D721Med (cell line): Measurements from ENCODE around the gene ANKS3.

ENCODE experiments used
- DNase-seq: peaks from one replicate; pipeline ENCODE4 v3.0.0; 2011; ENCODE audit warnings: low spot score; ENCODE audit not compliant: insufficient read length
- FAIRE-seq: peaks from 2 replicates; lab custom pipeline; 2011; peaks lifted over from hg19 to GRCh38; lab: Jason Lieb, UNC
- TF ChIP-seq, protein P1 (sequence below): IDR thresholded peaks from 2 replicates; pipeline ENCODE4 v1.5.1; 2012; ENCODE audit warnings: mild to moderate bottlenecking, control low read depth; ENCODE audit not compliant: insufficient read depth; ENCODE audit errors: missing control alignments

ANKS3 gene

GRCh38 chr16:4766875-4767628, 33.0 kb upstream of the ANKS3 start, which contains the start of gene ZNF500:
Gene ZNF500 (minus strand): TSS chr16:4767162. CDS start chr16:4765978, 1,184 bp downstream.
- TF ChIP-seq, protein P1, sequence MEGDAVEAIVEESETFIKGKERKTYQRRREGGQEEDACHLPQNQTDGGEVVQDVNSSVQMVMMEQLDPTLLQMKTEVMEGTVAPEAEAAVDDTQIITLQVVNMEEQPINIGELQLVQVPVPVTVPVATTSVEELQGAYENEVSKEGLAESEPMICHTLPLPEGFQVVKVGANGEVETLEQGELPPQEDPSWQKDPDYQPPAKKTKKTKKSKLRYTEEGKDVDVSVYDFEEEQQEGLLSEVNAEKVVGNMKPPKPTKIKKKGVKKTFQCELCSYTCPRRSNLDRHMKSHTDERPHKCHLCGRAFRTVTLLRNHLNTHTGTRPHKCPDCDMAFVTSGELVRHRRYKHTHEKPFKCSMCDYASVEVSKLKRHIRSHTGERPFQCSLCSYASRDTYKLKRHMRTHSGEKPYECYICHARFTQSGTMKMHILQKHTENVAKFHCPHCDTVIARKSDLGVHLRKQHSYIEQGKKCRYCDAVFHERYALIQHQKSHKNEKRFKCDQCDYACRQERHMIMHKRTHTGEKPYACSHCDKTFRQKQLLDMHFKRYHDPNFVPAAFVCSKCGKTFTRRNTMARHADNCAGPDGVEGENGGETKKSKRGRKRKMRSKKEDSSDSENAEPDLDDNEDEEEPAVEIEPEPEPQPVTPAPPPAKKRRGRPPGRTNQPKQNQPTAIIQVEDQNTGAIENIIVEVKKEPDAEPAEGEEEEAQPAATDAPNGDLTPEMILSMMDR = no peak
- FAIRE-seq (no peak), DNase-seq (peak; percentile 86)

- no peak for FAIRE-seq
These were observed 31.7 kb upstream of the ANKS3 start for GRCh38 chr16:4765511-4766474.

DNA sequence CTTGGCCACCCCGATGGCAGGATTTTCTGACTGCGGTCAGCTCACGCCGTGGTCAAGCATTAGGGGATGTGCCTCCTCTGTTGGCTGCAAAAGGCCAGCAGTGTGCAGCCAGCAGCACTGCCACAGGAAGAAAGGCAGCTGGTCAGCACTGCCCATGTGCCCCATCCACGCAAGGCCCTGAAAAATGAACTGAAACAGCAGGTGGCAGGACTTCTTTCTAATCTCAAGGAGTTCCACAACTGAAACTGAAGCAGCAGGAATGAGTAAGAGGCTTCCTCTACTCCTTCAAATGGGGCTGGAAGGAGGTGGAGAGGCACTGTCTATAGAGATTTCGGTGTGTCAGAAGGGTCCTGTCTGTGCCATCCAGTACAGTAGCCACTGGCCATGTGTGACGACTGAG, 29.7 kb upstream of the ANKS3 start:
- FAIRE-seq (no peak), DNase-seq (no peak)
- TF ChIP-seq, protein P1 = no peak

More at GRCh38 chr16:4765511-4766474, 31.7 kb upstream of the ANKS3 start:
- no peak for DNase-seq
- TF ChIP-seq, protein P1 = no peak

DNA sequence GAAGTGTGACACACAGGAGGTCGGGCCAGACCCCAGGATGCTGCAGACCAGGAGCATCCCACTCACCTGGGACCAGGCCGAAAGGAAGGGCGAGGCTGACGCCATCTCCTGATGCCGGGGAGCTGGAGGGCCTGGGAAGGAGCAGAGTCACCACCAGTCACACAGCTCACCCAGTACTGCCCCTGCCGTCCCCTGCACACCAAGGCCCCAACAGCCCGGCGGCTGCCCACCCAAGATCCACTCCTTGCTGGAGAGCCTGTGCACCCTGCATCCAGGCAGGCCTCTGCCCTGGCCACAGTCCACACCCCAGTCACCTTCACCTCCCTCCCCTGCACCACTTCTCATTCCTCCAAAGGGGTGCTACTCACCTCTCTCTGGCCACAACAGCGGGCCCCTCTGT, 28.1 kb upstream of the ANKS3 start:
- DNase-seq (no peak), FAIRE-seq (no peak)
- TF ChIP-seq, protein P1 = no peak

DNA sequence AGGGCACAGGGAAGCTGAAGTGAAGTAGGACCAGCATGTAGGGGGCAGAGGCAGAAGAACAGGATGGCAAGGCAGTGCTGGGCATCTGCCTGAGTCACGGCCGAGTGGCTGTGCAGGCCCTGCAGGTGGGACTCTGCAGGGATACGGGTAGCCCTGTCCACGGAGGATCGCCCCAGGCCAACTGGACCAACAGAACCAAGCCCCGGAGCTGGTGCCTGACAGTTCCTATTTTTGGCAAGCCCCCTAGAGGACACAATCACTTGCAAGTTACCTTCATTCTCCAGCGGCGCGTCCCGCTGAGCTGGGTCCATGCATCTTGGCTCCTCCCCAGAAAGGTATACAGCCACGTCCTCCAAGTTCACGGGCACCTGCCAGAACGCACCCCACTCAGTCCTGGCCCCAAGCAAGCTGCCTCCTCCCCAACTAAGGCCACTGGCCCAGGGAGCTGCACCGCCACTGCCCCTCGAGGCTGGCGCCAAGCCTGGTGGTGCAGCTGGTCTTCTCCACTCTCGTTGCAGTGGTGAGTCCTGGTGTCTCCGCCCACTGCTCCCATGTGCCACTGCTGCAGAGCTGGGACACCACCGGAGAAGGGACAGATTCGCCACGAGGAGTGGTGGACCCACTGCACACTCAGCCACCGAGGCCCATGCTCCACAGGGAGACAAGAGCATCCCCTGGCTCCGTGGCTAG, 26.3 kb upstream of the ANKS3 start:
- TF ChIP-seq, protein P1 = no peak
- no peak for FAIRE-seq
- DNase-seq = no peak

GRCh38 chr16:4755687-4756086, 21.6 kb upstream of the ANKS3 start:
- FAIRE-seq (no peak), DNase-seq (no peak)
- TF ChIP-seq, protein P1 = no peak
